GM12875 (cell line): ENCODE measurements around the gene ZNF532.

Source experiments
- H3K4me3 ChIP-seq: one replicate; pipeline ENCODE4 v1.5.1; 2011; ENCODE audit warnings: low read depth, low read length, control low read depth
- TF ChIP-seq, protein P1 (sequence below): IDR thresholded peaks from 2 replicates; pipeline ENCODE4 v1.5.1; 2011; ENCODE audit warnings: low read depth, mild to moderate bottlenecking, control low read depth, inconsistent platforms, low read length, moderate library complexity, borderline replicate concordance; ENCODE audit not compliant: insufficient read depth

ZNF532 gene

DNA sequence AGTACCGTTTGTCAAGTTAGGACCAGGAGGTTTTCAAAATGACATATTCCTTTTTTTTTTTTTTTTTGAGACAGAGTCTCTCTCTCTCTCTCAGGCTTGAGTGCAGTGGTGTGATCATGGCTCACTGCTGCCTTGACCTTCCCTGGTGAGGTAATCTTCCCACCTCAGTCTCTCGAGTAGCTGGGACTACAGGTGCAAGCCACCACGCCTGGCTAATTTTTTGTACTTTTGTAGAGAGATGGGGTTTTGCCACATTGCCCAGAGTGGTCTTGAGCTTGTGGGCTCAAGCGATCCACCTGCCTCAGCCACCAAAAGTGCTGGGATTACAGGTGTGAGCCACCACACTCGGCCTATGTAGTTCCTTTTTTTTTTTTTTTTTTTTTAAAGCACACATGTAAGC lies 147.1 kb downstream of the ZNF532 start:
- no peak overlapping the region for H3K4me3 ChIP-seq
- TF ChIP-seq, protein P1, sequence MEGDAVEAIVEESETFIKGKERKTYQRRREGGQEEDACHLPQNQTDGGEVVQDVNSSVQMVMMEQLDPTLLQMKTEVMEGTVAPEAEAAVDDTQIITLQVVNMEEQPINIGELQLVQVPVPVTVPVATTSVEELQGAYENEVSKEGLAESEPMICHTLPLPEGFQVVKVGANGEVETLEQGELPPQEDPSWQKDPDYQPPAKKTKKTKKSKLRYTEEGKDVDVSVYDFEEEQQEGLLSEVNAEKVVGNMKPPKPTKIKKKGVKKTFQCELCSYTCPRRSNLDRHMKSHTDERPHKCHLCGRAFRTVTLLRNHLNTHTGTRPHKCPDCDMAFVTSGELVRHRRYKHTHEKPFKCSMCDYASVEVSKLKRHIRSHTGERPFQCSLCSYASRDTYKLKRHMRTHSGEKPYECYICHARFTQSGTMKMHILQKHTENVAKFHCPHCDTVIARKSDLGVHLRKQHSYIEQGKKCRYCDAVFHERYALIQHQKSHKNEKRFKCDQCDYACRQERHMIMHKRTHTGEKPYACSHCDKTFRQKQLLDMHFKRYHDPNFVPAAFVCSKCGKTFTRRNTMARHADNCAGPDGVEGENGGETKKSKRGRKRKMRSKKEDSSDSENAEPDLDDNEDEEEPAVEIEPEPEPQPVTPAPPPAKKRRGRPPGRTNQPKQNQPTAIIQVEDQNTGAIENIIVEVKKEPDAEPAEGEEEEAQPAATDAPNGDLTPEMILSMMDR: no peak

DNA sequence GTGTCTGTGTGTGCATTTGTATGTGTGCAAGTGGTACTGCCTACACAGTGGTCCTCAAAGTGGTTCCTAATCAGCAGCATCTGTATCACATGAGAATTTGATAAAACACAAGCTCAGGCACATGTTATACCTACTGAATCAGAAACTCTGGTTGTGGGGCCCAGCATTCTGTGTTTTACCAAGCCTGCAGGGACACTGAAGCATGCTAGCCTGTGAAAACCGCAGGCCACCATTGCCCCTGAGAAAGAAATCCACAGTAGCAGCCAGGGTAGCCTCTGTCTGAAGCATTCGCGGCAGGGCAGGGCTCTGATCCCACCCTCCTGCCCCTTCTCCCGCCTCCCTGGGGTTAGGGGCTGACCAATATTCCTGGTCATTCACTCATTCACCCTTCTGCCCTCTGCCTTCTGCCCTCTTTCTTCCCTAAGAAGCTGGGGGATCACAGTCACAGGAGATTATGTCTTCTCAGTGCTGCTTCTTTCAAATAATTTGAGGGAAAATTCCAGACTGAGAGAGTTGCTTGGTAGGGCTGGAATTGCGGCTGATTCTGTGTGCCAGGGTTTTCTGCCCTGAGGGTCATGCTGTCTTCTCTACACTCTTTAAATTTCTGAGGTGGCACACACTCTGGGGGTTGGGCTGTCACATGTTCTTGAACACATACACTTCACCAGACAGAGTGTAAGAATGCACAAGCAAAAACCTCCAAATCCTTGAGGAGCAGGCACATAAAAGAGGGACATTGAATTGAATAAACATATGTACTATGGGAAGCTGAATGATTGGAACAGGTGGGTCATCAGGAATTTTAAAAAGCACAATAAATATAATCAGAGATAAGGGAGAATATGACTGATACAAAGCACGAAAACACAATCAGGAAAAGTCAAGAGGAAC lies 148.4 kb downstream of the ZNF532 start:
- H3K4me3 ChIP-seq: no peak overlapping the region
- TF ChIP-seq, protein P1: no peak

DNA sequence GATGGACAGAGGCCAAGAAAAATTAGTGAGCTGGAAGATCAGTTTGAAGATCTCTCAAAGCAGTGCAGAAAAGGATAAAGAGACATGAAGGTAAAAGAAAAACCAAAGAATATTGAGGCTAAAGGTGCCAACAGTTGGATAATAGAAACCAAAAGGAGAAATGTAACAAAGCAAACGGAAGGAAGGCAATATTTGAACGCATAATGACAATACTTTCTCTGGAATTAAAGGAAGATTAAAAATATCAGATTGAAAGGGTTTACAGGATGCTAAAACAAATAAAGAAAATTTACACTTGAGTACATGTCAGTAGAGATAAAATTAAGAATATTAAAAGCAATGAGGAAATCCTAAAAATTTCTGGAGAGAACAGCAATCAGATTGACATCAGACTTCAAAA lies 149.1 kb downstream of the ZNF532 start:
- TF ChIP-seq, protein P1: no peak
- H3K4me3 ChIP-seq: no peak overlapping the region

DNA sequence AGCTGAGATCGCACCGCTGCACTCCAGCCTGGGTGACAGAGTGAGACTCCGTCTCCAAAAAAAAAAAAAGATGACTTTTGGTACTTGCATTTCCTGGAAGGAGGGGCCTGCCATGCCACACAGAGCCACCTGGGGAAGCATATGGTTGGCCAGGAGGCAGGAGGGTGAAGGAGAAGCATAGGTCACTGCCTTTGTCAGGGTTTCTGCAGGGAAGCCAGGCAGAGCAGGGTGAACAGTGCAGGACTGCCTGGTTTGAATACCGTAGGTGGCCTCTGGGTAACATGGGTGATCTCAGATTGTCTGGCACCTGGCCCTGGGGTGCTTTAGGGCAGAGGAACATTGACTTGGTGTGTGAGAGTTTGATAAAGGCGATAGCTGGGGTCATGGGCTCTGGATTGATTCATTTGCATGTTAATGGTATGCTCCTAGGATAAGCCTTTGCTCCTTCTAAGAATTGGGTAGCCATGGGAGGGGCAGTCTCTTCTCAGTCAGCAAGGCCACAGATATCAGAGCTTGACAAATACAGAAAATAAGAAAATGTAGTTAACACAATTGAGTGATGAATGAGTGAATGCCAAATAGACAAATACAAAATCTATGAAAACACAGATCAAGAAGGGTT lies 151.0 kb downstream of the ZNF532 start:
- TF ChIP-seq, protein P1: no peak
- H3K4me3 ChIP-seq: no peak overlapping the region

DNA sequence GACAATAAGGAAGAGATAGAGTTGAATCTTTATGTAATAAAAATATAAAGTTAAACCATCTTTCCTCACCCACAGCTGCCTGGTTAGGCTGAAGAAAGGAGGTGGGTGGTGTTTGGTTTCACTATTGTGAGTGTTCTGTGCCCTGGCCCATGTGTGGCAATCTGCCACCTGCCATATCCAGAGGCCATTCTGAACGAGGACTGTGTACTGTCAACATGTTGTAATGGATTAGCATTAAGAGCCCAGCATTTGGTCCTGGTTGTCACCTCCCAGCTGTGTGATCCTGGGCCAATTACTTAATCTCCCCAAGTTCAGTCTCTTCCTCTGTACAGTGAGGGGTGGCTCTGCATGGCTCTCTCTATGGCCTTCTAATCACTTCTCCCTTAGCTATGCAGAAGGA lies 156.8 kb downstream of the ZNF532 start:
- H3K4me3 ChIP-seq: no peak overlapping the region
- TF ChIP-seq, protein P1: no peak

DNA sequence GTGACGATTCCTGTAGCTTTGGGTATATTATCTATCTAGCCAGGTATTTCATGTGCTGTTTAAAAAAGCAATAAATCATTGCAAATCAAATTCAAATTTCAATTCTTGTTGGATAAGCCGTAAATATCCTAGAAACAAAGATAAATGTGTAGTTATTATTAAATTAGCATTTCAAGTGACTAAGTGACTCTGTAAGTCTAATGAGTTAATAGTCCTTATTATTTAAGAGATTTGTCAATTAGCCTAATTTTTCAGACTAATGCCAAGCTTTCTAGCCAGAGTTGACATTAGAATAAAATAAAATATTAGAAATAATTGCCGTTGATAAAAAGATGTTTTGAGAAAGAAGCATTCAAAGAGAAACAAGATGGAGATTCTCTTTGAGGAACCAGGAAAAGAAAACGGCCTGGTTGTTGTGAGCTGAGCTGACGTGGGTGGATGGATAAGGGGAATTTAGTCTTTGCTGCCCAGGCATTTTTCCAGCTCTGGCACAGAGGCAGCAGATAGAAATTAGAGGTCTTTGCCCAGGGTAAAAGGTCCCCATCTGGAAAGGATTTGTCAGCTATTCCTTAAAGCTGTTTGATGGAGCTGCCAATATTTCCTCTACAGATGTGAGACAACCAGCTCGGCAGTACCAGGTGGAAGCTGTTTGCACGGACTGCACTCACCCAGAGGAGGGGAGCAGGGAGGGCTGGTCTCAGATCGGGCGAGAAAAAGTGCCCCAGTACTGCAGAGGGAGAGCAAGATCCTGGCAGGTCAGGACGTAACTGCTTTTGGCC lies 157.7 kb downstream of the ZNF532 start:
- TF ChIP-seq, protein P1: no peak
- H3K4me3 ChIP-seq: no peak overlapping the region
